Keratinocyte (primary cell): ENCODE results near the gene PAH. TPM values are rescaled to one million over a fixed set of nuclear protein-coding genes. Genes with fewer than 3 reads are reported as not detected.

Source experiments
- DNase-seq: peaks from one replicate; pipeline ENCODE4 v3.0.0-alpha.2; 2011; ENCODE audit warnings: low read depth, missing footprints, low spot score
- FAIRE-seq: peaks from 2 replicates; lab custom pipeline; 2011; peaks lifted over from hg19 to GRCh38; lab: Jason Lieb, UNC
- H2AFZ ChIP-seq: 2 replicates; pipeline ENCODE4 v1.6.0; 2012; ENCODE audit warnings: low read length, control low read depth, inconsistent platforms; ENCODE audit not compliant: control insufficient read depth
- H3K27ac ChIP-seq: 2 replicates; pipeline ENCODE4 v1.5.1; 2011; ENCODE audit warnings: low read length; ENCODE audit not compliant: control insufficient read depth, insufficient read depth
- H3K27me3 ChIP-seq: 3 replicates; pipeline ENCODE4 v1.6.0; 2011; ENCODE audit warnings: low read length; ENCODE audit not compliant: control insufficient read depth, insufficient read depth; ENCODE audit errors: extremely low read depth
- H3K36me3 ChIP-seq, 2 experiments: 2 replicates in 1 of 2; 3 replicates in 1 of 2; pipeline ENCODE4 v1.5.1; 2011; ENCODE audit warnings: low read length in 2 of 2, mild to moderate bottlenecking in 1 of 2; ENCODE audit not compliant: control insufficient read depth in 2 of 2, insufficient read depth in 2 of 2; ENCODE audit errors: extremely low read depth in 1 of 2
- H3K4me1 ChIP-seq: 3 replicates; pipeline ENCODE4 v1.5.1; 2011; ENCODE audit warnings: low read length; ENCODE audit not compliant: control insufficient read depth, insufficient read depth; ENCODE audit errors: extremely low read depth
- H3K4me2 ChIP-seq: 3 replicates; pipeline ENCODE4 v1.6.0; 2011; ENCODE audit warnings: low read depth, low read length; ENCODE audit not compliant: control insufficient read depth, insufficient read depth; ENCODE audit errors: extremely low read depth
- H3K4me3 ChIP-seq, 3 experiments: fragments of 200-600 bp in 1 of 3; sonication (generic) in 1 of 3; 2 replicates in 2 of 3; 3 replicates in 1 of 3; pipeline ENCODE4 v1.5.1; 2011 to 2016; ENCODE audit warnings: low read length in 3 of 3, mild to moderate bottlenecking in 3 of 3, control low read depth in 2 of 3, inconsistent platforms in 1 of 3, low read depth in 1 of 3, mixed read lengths in 1 of 3, mixed run types in 1 of 3, moderate library complexity in 1 of 3; ENCODE audit not compliant: control insufficient read depth in 2 of 3, insufficient read depth in 2 of 3; ENCODE audit errors: extremely low read depth in 1 of 3
- H3K79me2 ChIP-seq: 2 replicates; pipeline ENCODE4 v1.6.0; 2012; ENCODE audit warnings: low read length; ENCODE audit not compliant: control insufficient read depth, insufficient read depth
- H3K9ac ChIP-seq: 3 replicates; pipeline ENCODE4 v1.6.0; 2011; ENCODE audit warnings: low read length; ENCODE audit not compliant: control insufficient read depth, insufficient read depth; ENCODE audit errors: extremely low read depth
- H3K9me1 ChIP-seq: 3 replicates; pipeline ENCODE4 v1.6.0; 2011; ENCODE audit warnings: low read length; ENCODE audit not compliant: control insufficient read depth, insufficient read depth; ENCODE audit errors: extremely low read depth
- H3K9me3 ChIP-seq: 2 replicates; pipeline ENCODE4 v1.5.1; 2012; ENCODE audit warnings: low read depth, low read length; ENCODE audit not compliant: control insufficient read depth
- H4K20me1 ChIP-seq: 3 replicates; pipeline ENCODE4 v1.6.0; 2011; ENCODE audit warnings: low read length; ENCODE audit not compliant: control insufficient read depth, insufficient read depth; ENCODE audit errors: extremely low read depth
- EZH2 ChIP-seq: IDR thresholded peaks from one replicate; pipeline ENCODE4 v1.6.1; 2012; ENCODE audit warnings: inconsistent platforms, mild to moderate bottlenecking, low read length, moderate library complexity
- dilution Hi-C: fragments of 300-500 bp; cut with MboI; formaldehyde crosslinking; loops from one replicate; pipeline ENCODE4 v1.7.0; 2020; ENCODE audit warnings: low sequenced_read_pairs; ENCODE audit not compliant: extremely low pct_ligation_motif_present
- polyA plus RNA-seq, 5 experiments: library from polyadenylated mRNA; depleted of rRNA in 3 of 5; stranded (reverse) in 3 of 5; stranded (forward) in 1 of 5; unstranded in 1 of 5; fragments of >200 nt; gene quantifications; 1 replicate in 1 of 5; 2 replicates in 3 of 5; 3 replicates in 1 of 5; pipeline versions ENCODE4 v1.2.1 to v1.2.3, GENCODE V29; 2011 to 2012; ENCODE audit warnings: missing spikeins in 2 of 5, low read depth in 1 of 5, low replicate concordance in 1 of 5
- TF ChIP-seq, protein P1 (sequence below), 3 experiments: IDR thresholded peaks in 1 of 3; conservative IDR thresholded peaks in 1 of 3; optimal IDR thresholded peaks in 1 of 3; 2 replicates in 2 of 3; 3 replicates in 1 of 3; pipeline versions ENCODE3 to v1.5.1; 2011; ENCODE audit warnings: low read length in 3 of 3, mild to moderate bottlenecking in 3 of 3, moderate library complexity in 2 of 3, control low read depth in 1 of 3, inconsistent platforms in 1 of 3; ENCODE audit not compliant: insufficient read depth in 2 of 3; ENCODE audit errors: extremely low read depth in 1 of 3

PAH gene
- polyA plus RNA-seq, 1 donor (not counting 4 experiments of a cell fraction or from before 2014, with no cell fraction given), result not detected

DNA sequence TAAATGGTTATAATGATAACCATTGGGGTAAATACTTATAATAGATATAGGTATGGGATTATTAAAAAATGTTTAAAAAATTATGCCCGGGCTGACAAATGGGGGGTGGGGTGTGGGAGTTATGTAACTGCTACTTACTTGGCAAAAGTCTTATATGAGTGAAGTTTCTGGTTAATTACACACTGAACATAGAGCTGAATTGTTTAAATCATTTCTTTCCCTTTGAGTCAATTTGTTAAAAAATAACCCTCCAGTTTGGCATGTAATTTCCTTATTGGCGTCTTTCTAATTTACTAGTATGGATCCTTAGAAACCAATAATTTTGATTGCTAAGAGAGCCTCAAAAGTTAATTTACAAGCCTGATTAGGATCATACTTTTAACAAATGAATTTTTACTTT, 16.7 kb downstream of the PAH start:
- Histone ChIP-seq H3K79me2 (no peaks in the 10 kb centered on the region), H3K9me1 (no peaks in the 10 kb centered on the region), H3K36me3 (no peaks in the 10 kb centered on the region), H3K9ac (no peak overlapping the region), H3K27ac (no peak overlapping the region), H3K4me2 (no peak overlapping the region), H4K20me1 (no peaks in the 10 kb centered on the region), H2AFZ (no peak overlapping the region), H3K4me3 (no peak overlapping the region), H3K9me3 (no peaks in the 10 kb centered on the region), H3K4me1 (no peaks in the 10 kb centered on the region), H3K27me3 (no peaks in the 10 kb centered on the region)
- DNase-seq (no peak), FAIRE-seq (no peak)
- dilution Hi-C loops, result no loop called here
- TF ChIP-seq, protein P1, sequence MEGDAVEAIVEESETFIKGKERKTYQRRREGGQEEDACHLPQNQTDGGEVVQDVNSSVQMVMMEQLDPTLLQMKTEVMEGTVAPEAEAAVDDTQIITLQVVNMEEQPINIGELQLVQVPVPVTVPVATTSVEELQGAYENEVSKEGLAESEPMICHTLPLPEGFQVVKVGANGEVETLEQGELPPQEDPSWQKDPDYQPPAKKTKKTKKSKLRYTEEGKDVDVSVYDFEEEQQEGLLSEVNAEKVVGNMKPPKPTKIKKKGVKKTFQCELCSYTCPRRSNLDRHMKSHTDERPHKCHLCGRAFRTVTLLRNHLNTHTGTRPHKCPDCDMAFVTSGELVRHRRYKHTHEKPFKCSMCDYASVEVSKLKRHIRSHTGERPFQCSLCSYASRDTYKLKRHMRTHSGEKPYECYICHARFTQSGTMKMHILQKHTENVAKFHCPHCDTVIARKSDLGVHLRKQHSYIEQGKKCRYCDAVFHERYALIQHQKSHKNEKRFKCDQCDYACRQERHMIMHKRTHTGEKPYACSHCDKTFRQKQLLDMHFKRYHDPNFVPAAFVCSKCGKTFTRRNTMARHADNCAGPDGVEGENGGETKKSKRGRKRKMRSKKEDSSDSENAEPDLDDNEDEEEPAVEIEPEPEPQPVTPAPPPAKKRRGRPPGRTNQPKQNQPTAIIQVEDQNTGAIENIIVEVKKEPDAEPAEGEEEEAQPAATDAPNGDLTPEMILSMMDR (optimal IDR thresholded peaks at IDR 0.05 in 1 of 3, IDR thresholded peaks at IDR 0.05 in 1 of 3, conservative IDR thresholded peaks at IDR 0.05 in 1 of 3; ENCODE audit: extremely low read depth in 1 of 3, insufficient read depth in 2 of 3, low read length in 3 of 3), result no peak
- no peak for TF ChIP-seq EZH2

DNA sequence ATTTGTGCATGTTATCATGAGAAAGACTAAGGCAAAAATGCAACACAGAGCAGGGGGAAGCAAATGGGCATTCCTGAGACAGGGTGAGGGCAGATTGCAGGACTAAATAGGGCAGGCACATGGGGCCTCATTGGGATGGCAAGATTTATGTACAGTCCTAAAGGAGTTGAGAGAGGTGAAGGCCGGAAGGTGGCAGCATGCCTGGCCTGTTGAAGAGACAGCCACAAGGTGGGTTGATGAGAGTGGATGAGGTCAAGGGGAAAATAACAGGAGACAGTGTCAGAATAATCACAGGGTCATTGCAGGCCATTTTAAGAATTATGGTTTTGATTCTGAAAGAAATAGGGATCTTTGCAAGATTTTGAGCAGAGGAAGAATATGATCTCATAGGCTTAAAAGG, 21.0 kb downstream of the PAH start:
- no peak for FAIRE-seq
- TF ChIP-seq, protein P1 (optimal IDR thresholded peaks at IDR 0.05 in 1 of 3, IDR thresholded peaks at IDR 0.05 in 1 of 3, conservative IDR thresholded peaks at IDR 0.05 in 1 of 3; ENCODE audit: extremely low read depth in 1 of 3, insufficient read depth in 2 of 3, low read length in 3 of 3), result peak in 1 of 3 experiments; percentile 12
- TF ChIP-seq EZH2, result no peak
- H3K36me3 ChIP-seq, result no peaks in the 10 kb centered on the region
- H3K27ac ChIP-seq, result no peak overlapping the region
- no peaks in the 10 kb centered on the region for H3K27me3 ChIP-seq
- no peaks in the 10 kb centered on the region for H3K9me1 ChIP-seq
- no peaks in the 10 kb centered on the region for H3K4me1 ChIP-seq
- H3K4me2 ChIP-seq, result no peak overlapping the region
- dilution Hi-C loops, result no loop called here
- H3K9me3 ChIP-seq, result no peaks in the 10 kb centered on the region
- DNase-seq, result no peak
- no peaks in the 10 kb centered on the region for H3K79me2 ChIP-seq
- no peak overlapping the region for H3K9ac ChIP-seq
- no peak overlapping the region for H2AFZ ChIP-seq
- no peaks in the 10 kb centered on the region for H4K20me1 ChIP-seq
- no peak overlapping the region for H3K4me3 ChIP-seq
